HG02840 (cell line): ENCODE results near the gene GRK6.
A peak's percentile ranks its signal among the peaks of the same experiment; 100 is the strongest.

Source experiments
- ATAC-seq: cut with Tn5 transposase; IDR thresholded peaks from one replicate; pipeline ENCODE4 v1.9.1; 2021; ENCODE audit warnings: mild to moderate bottlenecking, moderate library complexity, moderate number of reproducible peaks; ENCODE audit not compliant: unreplicated experiment, low FRiP score

The GRK6 gene

DNA sequence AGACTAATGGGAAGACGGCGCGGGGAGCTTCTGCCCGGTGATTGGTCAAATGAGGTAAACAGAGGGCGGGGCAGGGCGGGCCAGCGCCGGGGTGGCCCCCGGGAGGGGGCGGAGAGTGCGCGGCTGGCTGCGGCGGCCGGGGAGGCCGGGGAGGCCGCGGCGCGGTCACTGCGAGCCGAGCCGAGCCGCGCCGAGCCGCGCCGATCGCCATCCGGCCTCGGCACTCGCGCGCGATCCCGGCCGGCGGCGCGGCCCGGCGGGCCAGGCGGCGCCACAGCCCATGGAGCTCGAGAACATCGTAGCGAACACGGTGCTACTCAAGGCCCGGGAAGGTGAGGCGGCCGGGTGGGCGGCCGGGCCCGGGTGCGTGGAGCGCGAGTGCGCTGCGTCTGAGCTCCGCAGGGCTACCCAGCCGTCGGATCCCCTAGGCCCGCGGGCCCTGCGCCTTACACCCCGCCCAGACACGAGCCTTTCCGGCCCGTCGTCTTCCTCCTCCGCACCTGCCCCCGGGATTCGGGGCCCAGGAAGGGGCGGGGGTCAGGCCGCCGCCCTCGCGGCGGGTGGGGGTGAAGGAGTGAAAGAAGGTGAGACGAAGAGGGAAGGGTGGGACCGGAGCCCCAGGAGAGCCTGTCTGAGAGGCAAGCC is at the start of gene GRK6:
Gene GRK6, plus strand, starts transcription at position 111 of the 645 bp plus-strand sequence. Its CDS starts 170 bp downstream, at position 281.
- peak; percentile 8 for ATAC-seq

DNA sequence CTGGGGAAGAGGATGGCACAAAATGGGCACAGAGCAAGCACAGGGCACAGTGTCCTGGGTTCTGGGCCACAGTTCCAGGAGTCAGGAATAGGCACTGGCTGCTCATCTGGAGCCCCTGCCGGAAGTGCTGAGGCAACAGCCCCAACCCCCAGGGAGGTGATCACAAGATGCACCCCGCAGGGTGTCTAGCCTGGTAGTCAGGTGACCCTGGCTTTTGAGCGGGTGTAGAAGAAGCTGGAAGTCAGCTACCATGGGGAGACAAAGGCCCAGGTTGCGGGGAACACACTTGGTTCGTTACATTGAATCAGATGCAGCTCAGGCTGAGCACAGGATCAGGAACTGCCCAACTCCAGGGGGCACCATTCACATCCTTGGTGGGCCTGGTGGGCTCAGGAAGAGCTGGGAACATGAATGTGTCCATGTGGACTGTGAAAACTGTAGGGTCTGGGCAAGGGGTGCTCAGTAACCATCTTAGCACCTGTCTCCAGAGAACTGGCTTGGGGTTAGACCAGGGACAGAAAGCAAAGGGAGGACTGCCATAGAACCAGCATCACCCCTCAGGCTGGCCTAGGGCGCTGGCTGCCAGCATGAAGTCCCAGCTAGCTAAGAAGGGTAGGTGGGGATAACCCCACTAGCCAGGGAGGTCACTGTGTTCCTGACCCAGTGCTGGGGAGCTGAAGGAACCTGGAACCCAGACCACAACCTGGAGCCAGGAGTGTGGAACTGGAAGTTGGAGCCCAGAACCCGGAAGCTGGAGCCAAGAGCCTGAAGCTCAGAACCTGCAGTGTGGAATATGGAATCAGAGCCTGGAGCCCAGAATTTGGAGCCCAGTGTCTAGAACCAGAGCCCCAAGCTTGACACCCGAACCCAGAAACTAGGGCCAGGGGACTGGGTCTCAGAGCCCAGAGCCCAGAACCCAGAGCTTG is 48.4 kb upstream of the GRK6 start:
- no peak for ATAC-seq

DNA sequence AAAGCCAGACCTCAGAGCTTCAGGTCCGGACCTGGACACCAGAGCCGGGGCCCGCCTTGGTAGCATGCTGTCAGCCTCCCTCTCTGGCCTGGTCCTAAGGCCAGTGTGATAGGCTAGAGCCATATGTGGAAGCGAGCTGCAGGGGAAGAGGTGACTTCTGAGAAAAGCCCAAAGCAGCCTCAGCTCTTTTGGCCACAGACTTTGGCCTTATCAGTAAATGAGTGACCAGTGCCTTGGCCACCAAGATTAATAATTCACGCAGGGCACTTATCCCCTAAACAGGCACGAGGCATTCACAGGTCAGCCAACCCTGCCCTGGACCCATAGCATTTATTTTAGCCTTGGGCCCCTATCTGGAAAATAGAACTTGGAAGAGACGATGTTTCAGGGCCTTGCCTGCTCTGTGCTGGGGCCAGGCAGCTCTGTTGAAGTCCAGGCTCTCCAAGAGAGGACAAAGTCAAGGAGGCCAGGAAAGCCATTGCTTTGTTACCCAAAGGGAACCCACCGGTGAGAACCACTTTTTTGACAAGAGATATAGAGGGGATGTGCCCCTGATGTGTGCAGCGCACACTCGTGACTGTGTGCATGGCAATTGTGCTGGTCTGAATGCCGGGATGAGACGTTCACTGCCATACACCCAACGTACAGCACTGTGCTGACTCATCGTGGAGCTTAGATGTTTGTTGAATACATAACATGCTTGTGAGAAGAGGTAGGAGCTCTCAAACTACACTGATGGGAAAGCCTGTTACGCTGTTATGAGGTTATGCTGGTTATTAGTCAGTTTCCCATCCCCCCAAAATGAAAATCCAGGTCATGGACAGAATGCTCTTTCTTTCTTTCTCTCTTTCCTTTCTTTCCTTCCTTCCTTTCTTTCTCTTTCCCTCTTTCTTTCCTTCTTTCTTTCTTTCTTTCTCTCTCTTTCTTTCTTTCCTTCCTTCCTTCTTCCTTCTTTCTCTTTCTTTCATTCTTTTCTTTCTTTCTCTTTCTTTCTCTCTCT is 47.3 kb upstream of the GRK6 start:
- no peak for ATAC-seq

DNA sequence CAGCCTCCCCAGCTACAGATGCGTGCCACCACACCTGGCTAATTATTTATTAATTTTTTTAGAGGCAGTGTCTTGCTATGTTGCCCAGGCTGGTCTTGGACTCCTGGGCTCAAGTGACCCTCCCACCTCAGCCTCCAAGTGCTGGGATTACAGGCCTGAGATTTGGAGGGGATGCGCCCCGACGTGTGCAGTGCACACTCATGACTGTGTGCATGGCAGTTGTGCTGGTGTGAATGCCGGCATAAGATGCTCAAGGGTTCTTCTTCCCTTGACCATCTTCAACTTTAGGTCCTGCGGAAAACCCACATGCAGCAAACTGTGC is 45.7 kb upstream of the GRK6 start:
- no peak for ATAC-seq

DNA sequence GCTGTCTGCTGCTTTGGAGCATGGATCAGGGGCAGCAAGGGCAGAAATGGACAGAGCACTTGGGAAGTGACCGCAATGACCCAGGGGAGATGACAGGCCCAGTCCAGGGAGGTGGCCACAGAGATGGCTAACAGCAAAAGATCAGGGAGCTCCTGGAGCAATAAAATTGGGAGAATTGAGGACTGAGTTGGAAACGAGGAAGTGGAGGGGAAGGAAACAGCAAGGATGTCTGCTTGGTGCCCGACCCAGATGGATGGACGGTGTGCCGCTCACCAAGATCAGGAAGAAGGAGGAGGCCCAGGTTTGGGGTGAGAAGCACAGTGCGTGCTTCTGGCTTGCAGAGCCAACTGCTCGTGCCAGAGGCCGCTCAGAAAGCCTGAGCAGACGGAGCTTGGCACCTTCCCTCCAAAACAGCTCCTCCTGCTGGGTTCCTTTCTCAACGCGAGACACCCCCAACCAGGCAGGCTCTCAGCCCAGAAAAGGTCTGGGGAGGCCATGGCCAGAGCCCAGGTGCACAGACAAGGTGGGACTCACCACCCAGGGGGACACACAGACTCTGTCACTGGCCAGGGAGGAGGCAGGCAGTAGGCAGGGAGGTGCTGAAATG is 44.0 kb upstream of the GRK6 start:
- no peak for ATAC-seq

DNA sequence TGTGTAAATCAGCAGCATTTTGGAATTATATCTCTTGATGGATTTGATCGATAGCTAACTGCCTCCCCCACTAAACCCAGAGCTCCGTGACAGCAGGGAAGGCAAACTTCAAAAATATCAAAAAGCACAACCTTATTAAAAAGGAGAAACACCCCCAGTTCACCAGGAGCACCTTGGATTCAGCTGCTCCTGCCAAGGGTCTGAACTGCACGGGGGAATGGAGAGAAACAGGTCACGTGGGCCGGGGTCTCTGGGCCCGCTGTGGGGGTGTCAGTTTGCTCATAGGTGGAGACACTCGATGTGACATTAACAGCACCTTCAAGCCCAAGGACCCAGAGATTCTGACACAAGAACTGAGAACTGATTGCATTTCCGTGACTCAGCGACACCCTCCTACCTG is 43.3 kb upstream of the GRK6 start:
- ATAC-seq, result no peak

DNA sequence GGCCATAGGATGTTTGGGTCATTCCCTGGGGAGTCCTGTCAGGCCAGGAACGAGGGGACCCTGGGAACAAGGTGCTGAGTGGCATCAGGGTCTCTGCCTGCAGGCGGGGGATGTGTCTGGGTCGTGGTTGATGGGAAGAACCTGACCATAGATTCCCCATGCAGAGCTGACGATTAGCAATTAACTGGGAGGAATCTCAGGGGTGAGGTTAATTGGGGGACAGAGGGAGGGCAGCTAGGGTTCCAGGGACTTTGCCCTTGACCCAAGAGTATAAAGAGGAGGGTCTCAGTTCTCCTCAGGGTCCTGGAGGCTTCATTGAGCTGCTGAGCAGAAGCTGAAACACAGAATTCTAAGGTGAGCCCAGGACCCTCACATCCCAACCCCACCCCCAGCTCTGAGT is 42.3 kb upstream of the GRK6 start, which contains the start of gene SLC34A1:
Gene SLC34A1, plus strand, starts transcription at position 301 of the 400 bp plus-strand sequence. CDS start 1,308 bp downstream, outside the sequence.
- ATAC-seq, result no peak

DNA sequence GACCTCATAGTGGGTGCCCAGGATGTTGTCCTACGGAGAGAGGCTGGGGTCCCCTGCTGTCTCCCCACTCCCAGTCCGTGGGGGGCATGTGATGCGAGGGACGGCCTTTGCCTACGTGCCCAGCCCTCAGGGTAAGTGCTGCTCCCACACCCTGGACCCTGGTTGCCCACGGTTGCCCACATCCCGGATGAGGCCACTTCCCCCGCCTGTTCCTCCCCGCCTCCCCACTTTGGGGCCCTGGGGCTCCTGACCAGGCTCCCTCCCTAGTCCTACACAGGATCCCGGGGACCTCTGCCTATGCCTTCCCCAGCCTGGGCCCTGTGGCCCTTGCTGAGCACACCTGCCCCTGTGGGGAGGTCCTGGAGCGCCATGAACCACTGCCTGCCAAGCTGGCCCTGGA is 40.8 kb upstream of the GRK6 start:
- ATAC-seq, result no peak

DNA sequence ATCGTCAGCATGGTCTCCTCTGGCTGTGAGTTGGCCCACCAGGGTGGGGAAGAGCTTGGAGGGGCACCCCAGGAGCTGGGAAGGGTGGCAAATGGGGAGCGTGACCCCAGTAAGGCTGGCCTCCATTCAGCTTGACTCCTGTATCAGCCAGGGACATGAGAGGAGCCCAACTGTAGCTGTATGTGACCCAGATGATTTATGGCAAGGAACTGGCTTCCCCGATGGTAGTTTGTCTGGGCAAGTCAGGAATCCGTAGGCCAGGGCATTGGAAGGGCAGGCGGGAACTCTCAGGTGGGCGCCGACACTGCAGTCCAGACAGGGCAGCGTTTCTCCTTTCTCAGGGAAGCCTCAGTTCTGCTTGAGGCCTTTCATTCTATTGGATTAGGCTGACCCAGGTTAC is 39.9 kb upstream of the GRK6 start:
- no peak for ATAC-seq

DNA sequence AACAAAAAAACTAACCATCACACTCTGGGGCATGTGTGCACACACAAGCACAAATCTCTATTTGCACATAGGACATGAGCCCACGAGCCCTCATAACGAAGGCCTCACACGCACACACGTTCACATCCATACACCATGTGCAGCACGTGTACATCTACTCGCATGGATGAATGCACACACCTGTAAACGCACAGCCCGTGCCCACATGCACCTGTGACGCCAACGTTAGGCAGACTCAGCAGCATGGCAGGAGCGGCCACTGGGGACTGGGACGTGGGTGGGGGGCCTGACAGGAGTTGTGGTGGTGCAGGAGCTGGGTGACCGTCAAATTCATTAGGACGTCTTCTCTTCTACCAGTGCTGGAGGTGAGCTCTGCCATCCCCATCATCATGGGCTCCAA is 39.1 kb upstream of the GRK6 start:
- no peak for ATAC-seq

DNA sequence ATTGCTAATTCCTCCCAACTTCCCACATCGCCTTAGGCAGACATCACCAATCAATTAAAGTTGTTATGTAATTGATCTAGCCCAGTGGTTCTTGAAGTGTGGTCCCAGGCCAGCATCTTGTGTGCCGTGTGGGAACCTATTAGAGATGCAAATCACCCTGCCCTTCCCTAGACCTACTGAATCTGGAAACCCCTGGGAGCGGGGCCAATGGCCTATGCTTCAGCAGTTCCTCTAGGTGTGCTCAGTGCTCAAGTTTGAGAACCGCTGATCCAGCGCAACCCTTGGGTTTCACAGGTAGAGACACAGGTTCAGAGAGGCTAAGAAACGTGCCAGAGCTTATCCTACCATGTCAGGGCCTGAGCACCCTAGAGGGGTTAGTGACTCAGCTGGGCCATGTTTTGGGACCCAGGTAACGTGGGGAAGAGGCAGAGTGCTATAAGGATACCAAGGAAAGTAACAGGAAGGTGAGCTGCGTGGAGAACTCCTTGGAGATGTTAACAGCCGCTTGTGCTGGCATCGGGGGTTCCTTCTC is 37.9 kb upstream of the GRK6 start:
- no peak for ATAC-seq

DNA sequence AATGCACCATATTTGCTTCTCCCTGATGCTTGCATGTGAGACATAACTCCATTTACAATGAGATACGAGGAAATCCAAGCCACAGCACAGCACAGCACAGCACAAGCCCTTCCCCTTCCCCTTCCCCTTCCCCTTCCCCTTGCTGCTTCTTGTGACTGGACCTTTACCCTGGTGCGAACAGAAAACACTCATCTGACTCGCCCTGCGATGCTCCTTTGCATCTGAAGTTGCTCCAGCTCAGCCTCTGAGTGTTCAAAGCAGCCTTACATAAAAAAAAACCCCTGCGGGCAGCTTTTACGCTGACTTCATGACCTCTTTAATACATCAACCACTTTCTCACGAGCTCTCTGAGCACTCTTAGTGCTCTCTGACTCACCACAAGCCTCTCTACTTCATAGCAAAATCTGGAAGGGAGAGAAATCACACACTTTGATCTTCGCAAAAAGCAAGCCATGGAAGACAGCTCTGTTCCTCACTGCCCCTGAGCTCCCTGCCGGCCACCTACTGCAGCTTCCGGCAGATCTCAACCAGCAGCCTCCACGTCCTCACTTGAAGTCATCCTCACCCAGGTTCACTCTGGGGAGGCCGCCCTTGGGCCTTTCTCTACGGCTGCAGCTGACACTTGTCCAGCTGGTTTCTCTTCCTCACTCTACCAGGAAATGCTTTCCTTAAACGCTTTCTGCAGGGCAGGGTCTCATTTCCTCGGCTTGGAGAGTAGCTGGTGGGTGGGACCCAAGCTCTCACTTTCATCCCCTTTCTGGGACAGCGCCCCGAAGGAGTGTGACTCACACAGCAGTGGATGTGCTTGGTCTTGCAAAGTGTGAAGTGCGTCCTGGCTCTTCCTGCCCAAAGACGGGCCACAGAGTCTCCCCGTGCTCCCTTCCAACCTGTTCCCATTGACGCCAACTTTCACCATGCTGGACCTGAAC is 37.0 kb upstream of the GRK6 start:
- no peak for ATAC-seq

DNA sequence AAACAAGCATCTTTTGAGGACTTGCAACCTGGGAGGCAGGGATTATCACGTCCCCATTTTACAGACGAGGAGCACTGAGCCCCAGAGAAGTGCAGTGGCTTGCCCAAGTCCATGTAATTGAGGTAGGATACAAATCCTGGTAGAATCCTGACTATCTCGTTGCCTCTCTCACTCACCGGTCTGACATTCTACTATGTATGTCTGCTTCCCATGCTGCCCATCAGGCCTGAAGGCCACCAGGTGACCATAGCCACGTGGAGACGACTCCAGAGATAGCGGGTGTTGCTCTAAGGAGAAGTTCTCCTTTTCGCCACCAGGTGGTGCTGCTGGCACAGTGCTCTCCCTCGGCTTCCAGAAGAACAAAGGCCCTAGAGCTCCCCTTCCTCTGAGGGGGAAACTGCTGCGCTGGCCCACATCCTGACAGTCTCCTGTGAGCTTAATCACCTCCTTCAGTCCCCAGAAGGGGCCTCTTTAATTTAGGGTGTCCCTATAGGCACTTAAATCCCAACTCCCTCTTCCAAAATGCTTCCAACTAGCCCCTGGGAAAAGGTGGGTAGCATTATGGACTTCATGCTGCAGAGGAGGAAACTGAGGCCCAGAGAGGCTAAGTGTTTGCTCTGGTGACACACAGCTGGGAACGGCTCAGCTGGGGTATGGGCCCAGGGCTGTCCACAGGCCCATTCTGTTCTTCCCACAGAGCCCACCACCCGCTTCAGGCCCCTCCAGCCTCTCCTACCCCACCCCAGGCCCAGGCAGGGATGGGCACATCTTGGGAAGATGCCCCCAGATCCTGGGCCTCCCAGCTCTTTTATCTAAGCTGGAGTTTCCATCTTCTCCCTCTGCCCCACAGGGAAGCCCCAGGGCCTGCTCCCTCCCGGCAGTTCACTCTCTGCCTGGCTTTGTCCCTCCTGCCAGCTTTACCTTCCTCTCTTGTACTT is 35.8 kb upstream of the GRK6 start:
- ATAC-seq, result peak; percentile 66

DNA sequence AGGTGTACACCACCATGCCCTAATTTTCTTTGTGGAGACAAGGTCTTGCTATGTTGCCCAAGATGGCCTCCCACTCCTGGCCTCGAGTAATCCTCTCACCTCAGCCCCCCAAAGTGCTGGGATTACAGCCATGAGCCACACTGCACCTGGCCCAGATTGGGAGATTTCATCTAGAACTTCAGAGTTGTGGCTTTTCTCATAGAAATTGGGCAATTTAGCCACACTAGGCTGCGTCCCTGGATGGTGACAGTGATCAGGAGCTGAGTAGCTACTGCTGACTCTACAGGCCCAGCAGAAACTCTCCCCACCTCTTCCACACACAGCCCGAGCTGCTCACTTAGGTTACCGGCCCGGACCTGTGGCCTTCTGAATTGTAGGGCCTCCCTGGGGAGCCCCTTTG is 33.7 kb upstream of the GRK6 start:
- no peak for ATAC-seq

DNA sequence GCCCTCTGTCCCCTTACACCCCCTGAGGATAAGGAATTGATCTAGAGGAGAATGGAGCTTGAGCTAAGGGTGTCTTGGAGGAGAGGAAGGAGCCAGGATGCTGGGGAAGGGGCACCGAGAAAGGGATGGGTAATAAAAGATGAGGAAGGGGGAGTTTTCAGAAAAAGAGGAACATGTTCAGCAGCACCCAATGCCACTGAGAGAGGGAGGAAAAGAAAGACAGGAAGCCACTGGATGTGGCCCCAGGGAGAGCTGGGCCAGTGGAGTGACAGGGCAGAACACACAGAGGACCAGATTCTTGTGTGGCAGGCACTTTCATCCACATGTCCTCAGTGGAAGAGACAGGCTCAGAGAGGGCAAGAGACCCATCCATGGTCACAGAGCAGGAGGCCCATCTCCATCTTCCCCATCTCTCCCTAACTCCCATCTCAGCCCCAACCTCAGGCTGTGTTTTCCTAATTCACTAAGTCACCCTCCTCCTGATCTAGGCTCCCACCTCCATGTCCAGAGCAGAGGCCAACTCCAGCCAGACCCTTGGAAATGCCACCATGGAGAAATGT is 33.2 kb upstream of the GRK6 start:
- no peak for ATAC-seq

DNA sequence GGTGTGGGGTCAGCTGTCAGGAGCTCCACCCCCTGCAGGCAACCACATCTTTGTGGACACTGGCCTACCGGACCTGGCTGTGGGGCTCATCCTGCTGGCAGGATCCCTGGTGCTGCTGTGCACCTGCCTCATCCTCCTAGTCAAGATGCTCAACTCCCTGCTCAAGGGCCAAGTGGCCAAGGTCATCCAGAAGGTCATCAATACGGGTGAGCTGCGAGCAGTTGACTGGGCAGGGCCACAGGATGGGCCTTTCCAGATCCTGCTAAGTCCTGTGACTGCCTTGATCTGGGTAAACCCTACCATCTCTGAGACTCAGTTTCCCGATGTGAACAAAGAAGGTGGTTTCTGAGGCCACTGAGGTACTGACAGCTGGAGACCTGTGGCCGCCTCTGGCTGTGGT is 32.5 kb upstream of the GRK6 start:
- ATAC-seq, result no peak

DNA sequence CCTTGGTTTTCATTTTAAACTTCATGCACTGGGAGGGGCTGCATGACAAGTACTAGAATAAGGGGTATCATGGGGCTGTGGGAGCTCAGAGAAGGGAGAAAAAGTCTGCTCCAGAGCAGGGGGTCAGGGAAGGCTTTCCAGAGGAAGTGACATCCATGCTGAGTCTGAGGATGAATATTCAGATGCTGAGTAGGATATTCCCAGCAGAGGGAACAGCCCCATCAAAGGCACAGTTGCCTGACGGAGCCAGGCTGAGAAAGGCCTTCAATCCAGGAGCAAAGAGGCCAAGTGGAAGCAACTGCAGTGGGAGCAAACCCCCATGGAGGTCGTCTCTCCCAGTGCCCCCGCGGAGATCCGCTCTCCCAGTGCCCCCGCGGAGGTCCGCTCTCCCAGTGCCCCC is 30.4 kb upstream of the GRK6 start:
- ATAC-seq, result no peak

DNA sequence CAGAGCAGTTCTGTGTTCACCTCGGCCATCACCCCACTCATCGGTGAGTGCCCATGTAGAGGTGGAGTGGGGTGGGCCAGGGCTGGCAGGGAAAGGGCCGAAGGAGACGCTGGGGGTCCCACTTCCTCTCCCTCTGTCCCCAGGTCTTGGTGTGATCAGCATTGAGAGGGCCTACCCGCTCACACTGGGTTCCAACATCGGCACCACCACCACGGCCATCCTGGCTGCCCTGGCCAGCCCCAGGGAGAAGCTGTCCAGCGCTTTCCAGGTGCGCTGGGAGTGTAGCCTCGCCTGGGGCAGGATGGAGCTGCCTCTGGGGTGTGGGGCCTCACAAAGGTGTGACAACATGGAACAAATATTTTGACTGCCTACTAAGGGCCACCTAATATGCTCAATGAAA is 29.7 kb upstream of the GRK6 start:
- ATAC-seq, result no peak
